HG03039 (cell line): ENCODE data around the gene GRIN3A.

Experiments used
- ATAC-seq: cut with Tn5 transposase; IDR thresholded peaks from one replicate; pipeline ENCODE4 v1.9.1; 2021; ENCODE audit warnings: mild to moderate bottlenecking, moderate library complexity; ENCODE audit not compliant: unreplicated experiment

The GRIN3A gene

GRCh38 chr9:101706261-101706798 is 32.1 kb downstream of the GRIN3A start:
- ATAC-seq = no peak

DNA sequence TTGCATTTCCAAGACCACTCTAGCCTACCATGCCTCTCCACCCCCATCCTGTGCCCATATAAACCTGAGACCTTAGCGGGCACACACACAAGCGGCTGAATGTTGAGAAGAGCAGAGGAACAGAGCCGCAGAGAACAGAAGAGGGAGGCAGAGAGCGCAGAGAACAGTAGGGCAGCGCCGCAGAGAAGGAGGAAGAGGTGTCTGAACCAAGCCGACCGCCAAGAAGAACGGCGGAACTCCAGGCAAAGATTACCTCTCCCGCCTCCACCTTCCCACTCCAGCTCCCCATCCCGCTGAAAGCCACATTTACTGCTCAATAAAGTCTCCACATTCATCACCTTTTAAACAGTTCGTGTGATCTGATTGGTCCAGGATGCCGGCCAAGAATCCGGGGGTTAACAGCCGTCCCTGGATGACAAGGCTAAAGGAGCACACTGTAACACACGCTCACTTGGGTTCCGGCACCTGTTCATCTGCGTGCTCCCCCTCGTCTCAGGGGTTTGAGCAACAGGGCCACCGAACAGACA is 33.2 kb downstream of the GRIN3A start:
- ATAC-seq = peak; percentile 63

DNA sequence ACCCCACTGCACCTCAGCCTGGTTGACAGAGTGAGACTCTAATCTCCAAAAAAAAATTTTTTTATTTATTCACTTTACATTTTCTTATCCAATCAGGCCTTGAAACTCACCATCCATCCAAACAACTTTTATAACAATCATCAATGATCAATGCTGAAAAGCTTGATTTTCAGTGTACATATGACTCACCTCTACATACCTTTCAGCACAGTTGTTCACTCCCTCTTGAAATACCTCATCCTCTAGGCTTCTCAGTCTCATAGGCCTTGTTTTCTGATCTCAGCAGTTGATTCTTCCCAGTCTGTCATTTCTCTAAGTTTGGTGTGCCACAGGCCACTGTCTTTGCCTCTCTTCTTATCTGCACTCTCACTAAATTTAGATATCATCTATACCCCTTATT is 36.2 kb downstream of the GRIN3A start:
- ATAC-seq = no peak

DNA sequence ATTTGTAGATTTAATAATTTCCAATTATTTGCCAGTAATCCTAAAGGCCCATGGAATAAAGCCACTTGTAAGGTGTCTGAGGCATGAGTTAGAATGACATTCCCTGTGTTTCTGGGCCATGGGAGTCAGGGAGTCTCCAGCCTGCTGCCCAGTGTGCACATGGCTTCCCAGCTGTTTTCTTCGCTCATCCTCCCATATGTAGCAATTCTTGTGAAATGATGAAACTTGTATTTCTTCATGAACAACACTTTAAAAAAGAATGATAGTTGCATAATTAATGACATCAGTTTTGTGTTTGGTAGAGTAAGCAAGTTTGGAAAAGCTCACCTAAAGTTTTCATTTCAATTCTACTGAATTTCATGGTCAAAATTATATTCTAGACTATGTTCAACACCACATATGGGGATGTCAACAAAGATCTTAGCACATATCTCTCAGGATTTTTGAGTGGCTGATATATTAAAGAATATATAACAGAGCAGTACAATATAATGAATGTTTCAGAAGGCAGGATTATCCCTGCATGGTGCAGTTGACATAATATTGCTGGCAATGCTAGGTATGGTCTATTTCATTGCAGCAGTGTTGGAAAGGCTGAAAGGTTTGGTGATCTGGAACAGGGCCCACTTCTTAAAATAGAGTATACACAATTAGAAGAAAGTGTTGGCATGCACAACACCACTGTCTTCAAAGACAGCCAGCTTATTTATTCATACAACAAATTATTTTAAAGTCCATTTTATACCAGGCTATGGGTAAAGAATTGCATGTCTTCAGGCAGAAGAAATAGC is 44.7 kb downstream of the GRIN3A start:
- no peak for ATAC-seq

- no peak for ATAC-seq
Observed at GRCh38 chr9:101691657-101692056, 46.8 kb downstream of the GRIN3A start.

- ATAC-seq = no peak
Observed at GRCh38 chr9:101689039-101689438, 49.4 kb downstream of the GRIN3A start.

GRCh38 chr9:101684665-101685064 is 53.8 kb downstream of the GRIN3A start:
- no peak for ATAC-seq

- ATAC-seq = no peak
Observed at GRCh38 chr9:101683236-101683635, 55.2 kb downstream of the GRIN3A start.

GRCh38 chr9:101677861-101678260 is 60.6 kb downstream of the GRIN3A start:
- ATAC-seq = no peak

GRCh38 chr9:101675341-101675740 is 63.1 kb downstream of the GRIN3A start:
- ATAC-seq = no peak

- no peak for ATAC-seq
Observed at GRCh38 chr9:101674165-101674564, 64.3 kb downstream of the GRIN3A start.

- ATAC-seq = no peak
Observed at GRCh38 chr9:101673642-101674041, 64.8 kb downstream of the GRIN3A start.

DNA sequence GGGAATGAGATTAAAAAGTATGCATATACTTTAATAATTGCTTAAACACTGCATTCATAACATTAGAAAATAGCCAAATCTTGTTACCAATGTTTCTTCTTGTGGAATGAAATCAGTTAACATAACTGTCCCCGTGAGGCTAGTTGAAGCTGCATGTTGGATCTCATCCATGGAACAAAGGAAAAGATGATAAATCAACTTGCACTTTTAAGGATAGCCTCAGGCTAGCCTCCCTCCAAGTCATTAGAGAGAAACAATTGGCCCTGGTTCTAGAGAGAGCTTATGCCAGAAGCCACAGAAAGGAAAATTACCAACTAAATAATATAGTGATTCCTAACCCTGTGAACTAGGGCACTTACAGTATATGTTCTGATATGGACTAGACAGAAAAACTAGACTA is 66.9 kb downstream of the GRIN3A start:
- ATAC-seq = no peak

DNA sequence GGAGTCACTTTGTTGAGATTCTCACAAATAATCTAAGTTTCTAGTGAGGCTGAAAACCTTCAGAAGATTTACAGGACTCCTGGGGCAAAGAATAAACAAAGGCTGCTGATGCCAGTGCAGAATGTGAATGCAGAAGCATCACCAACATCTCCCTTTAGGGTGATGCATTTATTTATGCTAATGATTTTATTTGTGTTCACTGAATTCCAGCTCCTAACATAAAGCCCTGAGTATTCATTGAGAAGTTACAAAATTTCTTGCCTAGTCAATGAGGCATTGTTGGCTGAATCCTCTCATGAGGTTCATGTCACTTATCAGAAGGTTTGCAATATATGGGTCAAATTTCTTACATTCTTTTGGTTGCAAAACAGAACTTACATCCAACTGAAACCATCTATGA is 70.0 kb downstream of the GRIN3A start:
- no peak for ATAC-seq

- no peak for ATAC-seq
Observed at GRCh38 chr9:101664453-101664852, 74.0 kb downstream of the GRIN3A start.

DNA sequence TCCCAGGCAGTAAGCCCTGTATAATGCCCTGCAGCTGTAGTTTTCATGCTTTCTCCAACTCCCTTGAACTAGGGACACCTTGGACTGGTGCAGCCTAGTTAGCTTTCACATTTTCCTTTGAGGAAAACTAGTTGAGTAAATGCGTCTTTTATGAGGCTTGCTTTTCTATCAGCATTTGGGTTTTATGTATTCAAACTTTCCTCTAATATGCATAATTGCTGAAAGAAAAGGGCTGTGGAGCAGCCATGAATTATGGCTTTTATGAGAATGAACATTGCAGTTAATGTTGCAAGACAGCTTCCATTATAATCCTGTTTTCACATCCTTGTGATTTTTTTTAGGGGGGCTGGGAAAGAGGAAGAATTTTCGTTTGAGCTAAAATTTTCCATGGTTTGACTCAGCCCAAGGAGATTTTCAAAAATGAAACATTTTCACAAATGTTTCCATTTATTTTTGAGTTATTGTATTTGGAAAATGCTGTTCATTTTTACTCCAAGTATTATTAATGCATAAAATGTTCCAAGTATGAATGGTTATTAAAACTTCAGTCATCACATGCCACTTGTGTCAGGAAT is 85.8 kb downstream of the GRIN3A start:
- no peak for ATAC-seq

GRCh38 chr9:101650142-101650541 is 88.3 kb downstream of the GRIN3A start:
- ATAC-seq = peak; percentile 61

DNA sequence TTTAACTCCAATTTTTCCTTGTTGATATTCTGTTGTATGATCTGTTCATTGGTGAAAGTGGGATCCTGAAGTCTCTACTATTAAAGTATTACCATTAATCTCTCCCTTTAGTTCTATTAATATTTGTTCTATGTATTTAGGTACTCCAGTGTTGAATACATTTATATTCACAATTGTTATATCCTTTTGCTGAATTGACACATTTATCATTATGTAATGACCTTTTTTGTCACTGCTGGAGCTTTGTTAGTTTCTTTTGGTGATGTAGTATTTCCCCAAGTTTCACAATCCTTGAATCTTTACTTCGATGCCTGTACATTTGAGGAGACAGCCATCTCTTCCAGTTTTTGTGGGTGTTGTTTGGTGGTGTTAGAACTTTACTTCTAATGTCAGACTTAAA is 90.0 kb downstream of the GRIN3A start:
- ATAC-seq = no peak

DNA sequence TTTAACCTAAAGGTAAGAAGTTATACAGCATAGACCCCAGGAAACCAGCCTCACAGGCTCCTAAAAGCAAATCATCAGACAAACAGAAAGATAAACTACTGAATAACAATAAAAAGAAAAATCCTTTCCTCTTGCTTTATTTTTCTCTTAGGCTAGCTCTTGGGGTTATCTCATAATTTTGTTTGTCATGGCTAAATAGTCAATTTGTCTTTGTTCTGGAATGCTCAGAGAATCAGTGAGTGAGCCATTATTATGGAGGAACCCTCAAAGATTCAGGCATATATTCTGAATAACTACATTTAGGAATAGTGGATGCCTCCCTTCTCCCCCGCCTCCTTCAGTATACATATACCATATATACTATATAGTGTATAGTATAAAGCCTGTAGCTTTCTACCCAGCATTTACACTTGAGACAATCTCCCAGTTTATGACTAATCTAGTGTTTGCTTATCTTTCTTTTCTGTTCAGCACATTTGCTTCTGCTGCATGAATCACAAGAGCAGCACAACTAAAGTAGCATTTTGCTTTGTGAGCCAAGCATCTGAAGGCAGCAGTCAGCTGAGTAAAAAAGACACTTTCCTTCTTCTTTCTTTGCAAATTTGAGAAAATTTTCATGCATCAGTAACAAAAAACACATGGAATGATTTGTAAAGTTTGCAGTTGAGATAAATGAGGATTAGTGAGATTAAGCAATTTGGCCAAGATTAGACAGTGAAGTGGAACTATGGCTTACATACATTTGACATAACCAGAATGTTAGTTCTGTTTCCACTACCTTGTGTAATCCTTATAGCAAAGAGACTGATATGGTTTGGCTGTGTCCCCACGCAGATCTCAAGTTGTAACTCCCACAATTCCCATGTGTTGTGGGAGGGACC is 98.4 kb downstream of the GRIN3A start:
- no peak for ATAC-seq

GRCh38 chr9:101639311-101639710 is 99.1 kb downstream of the GRIN3A start:
- ATAC-seq = no peak

- no peak for ATAC-seq
Observed at GRCh38 chr9:101636247-101636646, 102.2 kb downstream of the GRIN3A start.
